HUES48 (cell line): Measurements from ENCODE around the gene MOB1B.
A peak's percentile ranks its signal among the peaks of the same experiment; 100 is the strongest.
"Not testable (repeated sequence)": the region's sequence is repeated elsewhere in the genome, so short reads cannot be mapped to it uniquely, and the experiment has no call there.

ENCODE experiments used
- H3K27ac ChIP-seq: one replicate; pipeline ENCODE4 v1.7.0; 2013; ENCODE audit warnings: low read depth, low read length, inconsistent platforms
- H3K27me3 ChIP-seq: 2 replicates; pipeline ENCODE4 v1.6.1; 2013; ENCODE audit warnings: mild to moderate bottlenecking, low read length; ENCODE audit not compliant: control insufficient read depth, insufficient read depth
- H3K36me3 ChIP-seq: 2 replicates; pipeline ENCODE4 v1.6.1; 2013; ENCODE audit warnings: low read length; ENCODE audit not compliant: control insufficient read depth, insufficient read depth
- H3K4me1 ChIP-seq: 2 replicates; pipeline ENCODE4 v1.6.1; 2013; ENCODE audit warnings: mild to moderate bottlenecking, low read length; ENCODE audit not compliant: control insufficient read depth, insufficient read depth
- H3K4me3 ChIP-seq: 2 replicates; pipeline ENCODE4 v1.5.1; 2013; ENCODE audit warnings: mild to moderate bottlenecking, low read depth, low read length
- H3K9ac ChIP-seq: 2 replicates; pipeline ENCODE4 v1.6.1; 2013; ENCODE audit warnings: mild to moderate bottlenecking, low read depth, low read length, moderate library complexity
- H3K9me3 ChIP-seq: 2 replicates; pipeline ENCODE4 v1.6.1; 2013; ENCODE audit warnings: low read length; ENCODE audit not compliant: control insufficient read depth, insufficient read depth

MOB1B gene

DNA sequence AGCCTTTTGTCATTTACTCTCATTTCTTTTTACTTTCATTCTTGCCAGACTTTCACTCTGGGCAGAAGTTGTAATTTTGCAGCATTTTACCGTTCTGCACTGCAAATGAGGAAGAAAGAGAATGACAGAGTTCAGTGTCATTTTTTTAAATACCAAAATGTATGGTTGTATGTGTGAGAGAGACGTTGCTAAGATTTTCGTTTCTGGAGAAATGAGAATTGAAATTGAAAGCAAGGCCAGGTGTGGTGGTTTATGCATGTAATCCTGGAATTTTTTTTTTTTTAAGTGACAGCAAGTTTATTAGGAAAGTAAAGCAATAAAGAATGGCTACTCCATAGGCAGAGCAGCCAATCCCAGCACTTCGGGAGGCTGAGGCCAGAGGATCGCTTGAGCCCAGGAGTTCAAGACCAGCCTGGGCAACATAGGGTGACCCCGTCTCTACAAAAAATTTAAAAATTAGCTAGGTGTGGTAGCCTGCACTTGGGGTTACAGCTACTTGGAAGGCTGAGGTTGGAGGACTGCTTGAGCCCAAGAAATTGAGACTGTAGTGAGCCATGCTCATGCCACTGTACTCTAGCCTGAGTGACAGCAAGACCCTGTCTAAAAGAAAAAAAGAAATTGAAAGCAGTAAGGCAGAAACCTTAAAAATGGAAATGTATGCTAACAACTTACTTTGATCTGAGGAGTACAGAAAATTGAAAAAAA is 104.2 kb downstream of the MOB1B start:
- H3K9me3 ChIP-seq = no peaks in the 10 kb centered on the region
- peaks cover under 1% of the 10 kb centered on the region; the same call in 1 of the 2 replicates for H3K36me3 ChIP-seq
- H3K27me3 ChIP-seq = no peaks in the 10 kb centered on the region
- no peak overlapping the region for H3K9ac ChIP-seq
- H3K4me3 ChIP-seq = no peak overlapping the region
- no peak overlapping the region for H3K27ac ChIP-seq
- peaks cover 21% of the 10 kb centered on the region for H3K4me1 ChIP-seq

GRCh38 chr4:71008196-71008595 is 106.0 kb downstream of the MOB1B start:
- H3K9ac ChIP-seq = no peak overlapping the region
- no peaks in the 10 kb centered on the region for H3K27me3 ChIP-seq
- no peak overlapping the region for H3K4me3 ChIP-seq
- H3K36me3 ChIP-seq = peaks cover 8% of the 10 kb centered on the region; the same call in 1 of the 2 replicates
- H3K27ac ChIP-seq = no peak overlapping the region
- peaks cover 20% of the 10 kb centered on the region for H3K4me1 ChIP-seq
- H3K9me3 ChIP-seq = no peaks in the 10 kb centered on the region

GRCh38 chr4:71009086-71009485 is 106.9 kb downstream of the MOB1B start:
- H3K27ac ChIP-seq = no peak overlapping the region

GRCh38 chr4:71009890-71010588 is 107.9 kb downstream of the MOB1B start:
- H3K9me3 ChIP-seq = no peaks in the 10 kb centered on the region
- H3K27ac ChIP-seq = no peak overlapping the region
- H3K9ac ChIP-seq = no peak overlapping the region
- H3K4me3 ChIP-seq = no peak overlapping the region
- no peaks in the 10 kb centered on the region for H3K27me3 ChIP-seq
- H3K4me1 ChIP-seq = peaks cover 7% of the 10 kb centered on the region; the same call in 1 of the 2 replicates
- peaks cover 8% of the 10 kb centered on the region; the same call in 1 of the 2 replicates for H3K36me3 ChIP-seq

More at GRCh38 chr4:71009086-71009485, 106.9 kb downstream of the MOB1B start:
- H3K9me3 ChIP-seq = no peaks in the 10 kb centered on the region
- no peak overlapping the region for H3K4me3 ChIP-seq
- H3K27me3 ChIP-seq = no peaks in the 10 kb centered on the region
- H3K4me1 ChIP-seq = peaks cover 11% of the 10 kb centered on the region
- H3K36me3 ChIP-seq = peaks cover 8% of the 10 kb centered on the region; the same call in 1 of the 2 replicates
- H3K9ac ChIP-seq = no peak overlapping the region

GRCh38 chr4:71011451-71011850 is 109.3 kb downstream of the MOB1B start:
- Histone ChIP-seq H3K36me3 (peaks cover 8% of the 10 kb centered on the region; the same call in 1 of the 2 replicates), H3K4me3 (no peak overlapping the region), H3K9ac (no peak overlapping the region), H3K4me1 (peaks cover 7% of the 10 kb centered on the region; the same call in 1 of the 2 replicates), H3K9me3 (no peaks in the 10 kb centered on the region), H3K27ac (no peak overlapping the region), H3K27me3 (no peaks in the 10 kb centered on the region)

DNA sequence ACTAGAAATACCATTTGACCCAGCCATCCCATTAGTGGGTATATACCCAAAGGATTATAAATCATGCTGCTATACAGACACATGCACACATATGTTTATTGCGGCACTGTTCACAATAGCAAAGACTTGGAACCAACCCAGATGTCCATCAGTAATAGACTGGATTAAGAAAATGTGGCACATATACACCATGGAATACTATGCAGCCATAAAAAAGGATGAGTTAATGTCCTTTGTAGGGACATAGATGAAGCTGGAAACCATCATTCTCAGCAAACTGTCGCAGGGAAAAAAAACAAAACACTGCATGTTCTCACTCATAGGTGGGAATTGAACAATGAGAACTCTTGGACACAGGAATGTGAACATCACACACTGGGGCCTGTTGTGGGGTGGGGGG is 115.2 kb downstream of the MOB1B start:
- not testable (repeated sequence) for H3K27ac ChIP-seq, H3K9ac ChIP-seq, H3K9me3 ChIP-seq, H3K27me3 ChIP-seq, H3K4me3 ChIP-seq, H3K4me1 ChIP-seq, H3K36me3 ChIP-seq

DNA sequence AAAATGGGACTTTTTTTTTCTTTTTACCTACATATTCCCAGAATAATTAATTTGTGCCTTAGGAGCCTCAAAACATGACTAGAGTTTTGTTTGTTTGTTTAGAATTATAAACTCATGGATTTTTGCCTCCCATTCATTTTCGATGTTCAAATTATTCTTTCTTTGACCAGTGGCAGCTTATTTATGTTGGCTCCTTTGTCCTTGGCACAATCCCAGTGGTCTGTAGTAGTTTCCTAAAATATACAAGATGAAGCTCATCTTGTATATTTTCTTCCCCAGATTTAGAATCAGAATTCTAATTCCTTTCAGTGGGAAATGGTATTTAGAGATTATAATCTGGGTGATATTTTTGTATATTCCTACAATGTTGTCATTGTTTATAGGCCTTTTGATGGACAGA is 118.4 kb downstream of the MOB1B start:
- no peaks in the 10 kb centered on the region for H3K27me3 ChIP-seq
- H3K9ac ChIP-seq = no peak overlapping the region
- H3K27ac ChIP-seq = no peak overlapping the region
- H3K36me3 ChIP-seq = peaks cover 25% of the 10 kb centered on the region
- no peaks in the 10 kb centered on the region for H3K9me3 ChIP-seq
- no peak overlapping the region for H3K4me3 ChIP-seq
- H3K4me1 ChIP-seq = no peaks in the 10 kb centered on the region

DNA sequence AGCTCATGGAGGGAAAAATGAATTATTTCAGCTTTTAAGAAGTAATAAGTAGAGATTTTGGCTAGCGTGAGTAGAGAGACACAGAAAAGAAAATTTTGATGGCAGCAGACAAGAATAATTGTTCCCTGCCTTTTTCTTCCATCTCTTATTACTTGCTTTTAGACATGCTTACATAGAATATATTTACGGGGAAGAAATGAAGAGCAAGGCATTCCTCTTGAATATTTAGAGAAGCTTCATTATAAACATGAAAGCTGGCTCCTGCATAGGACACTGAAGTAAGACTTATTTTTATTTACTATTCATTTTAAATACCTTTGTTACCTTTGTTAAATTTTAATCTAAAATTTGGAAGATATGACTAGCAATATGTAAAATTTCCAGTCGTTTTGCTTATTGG is 123.5 kb downstream of the MOB1B start:
- Histone ChIP-seq H3K9me3 (no peaks in the 10 kb centered on the region), H3K27ac (no peak overlapping the region), H3K4me1 (peaks cover 15% of the 10 kb centered on the region), H3K9ac (no peak overlapping the region), H3K4me3 (no peak overlapping the region), H3K27me3 (no peaks in the 10 kb centered on the region), H3K36me3 (peaks cover 59% of the 10 kb centered on the region)

- H3K27ac ChIP-seq = no peak overlapping the region
Observed at GRCh38 chr4:71026086-71026485, 123.9 kb downstream of the MOB1B start.

GRCh38 chr4:71027611-71028010 is 125.4 kb downstream of the MOB1B start:
- Histone ChIP-seq H3K36me3 (peaks cover 68% of the 10 kb centered on the region), H3K9ac (no peak overlapping the region), H3K4me1 (peaks cover 15% of the 10 kb centered on the region), H3K27ac (no peak overlapping the region), H3K4me3 (no peak overlapping the region), H3K9me3 (no peaks in the 10 kb centered on the region), H3K27me3 (no peaks in the 10 kb centered on the region)

More at GRCh38 chr4:71026086-71026485, 123.9 kb downstream of the MOB1B start:
- Histone ChIP-seq H3K4me3 (no peak overlapping the region), H3K27me3 (no peaks in the 10 kb centered on the region), H3K9ac (no peak overlapping the region), H3K9me3 (no peaks in the 10 kb centered on the region), H3K36me3 (peaks cover 63% of the 10 kb centered on the region), H3K4me1 (peaks cover 15% of the 10 kb centered on the region)

- Histone ChIP-seq H3K27me3 (no peaks in the 10 kb centered on the region), H3K9me3 (no peaks in the 10 kb centered on the region), H3K9ac (no peak overlapping the region), H3K4me3 (no peak overlapping the region; the same call in 1 of the 2 replicates), H3K36me3 (peaks cover 55% of the 10 kb centered on the region), H3K27ac (peak overlapping the region; percentile 88), H3K4me1 (peaks cover 15% of the 10 kb centered on the region)
Observed at GRCh38 chr4:71029504-71029903, 127.3 kb downstream of the MOB1B start.
